ENCODE data around the gene RING1.

DNA sequence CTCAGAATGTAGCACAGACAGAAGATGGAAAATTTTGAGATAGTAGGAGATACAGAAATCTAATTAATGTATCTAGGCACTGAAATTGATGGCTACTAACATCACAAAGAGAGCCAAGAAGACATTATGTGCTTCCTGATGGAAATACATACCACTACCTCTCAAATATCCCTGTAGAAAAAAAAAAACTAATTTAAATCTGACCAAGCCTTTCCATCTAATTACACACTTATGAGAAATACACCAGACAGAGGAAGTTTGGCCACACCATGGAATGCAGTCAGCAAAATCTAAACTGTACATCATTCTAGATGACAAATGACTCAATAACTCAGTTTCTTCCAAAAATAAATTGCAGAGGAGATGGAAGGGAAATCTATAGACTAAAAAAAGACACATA, 44.5 kb downstream of the RING1 start:
- TF ChIP-seq ZNF274 (IDR thresholded peaks at IDR 0.05; ENCODE audit: insufficient read depth, insufficient read length): no peak
- no peak for TF ChIP-seq GATAD2B (conservative IDR thresholded peaks at IDR 0.05; ENCODE audit: low read depth)
- no peak for TF ChIP-seq ETV6 (conservative IDR thresholded peaks at IDR 0.05 in 1 of 2, IDR thresholded peaks at IDR 0.05 in 1 of 2; ENCODE audit: borderline replicate concordance in 1 of 2, low read depth in 1 of 2)
- TF ChIP-seq, protein P1, sequence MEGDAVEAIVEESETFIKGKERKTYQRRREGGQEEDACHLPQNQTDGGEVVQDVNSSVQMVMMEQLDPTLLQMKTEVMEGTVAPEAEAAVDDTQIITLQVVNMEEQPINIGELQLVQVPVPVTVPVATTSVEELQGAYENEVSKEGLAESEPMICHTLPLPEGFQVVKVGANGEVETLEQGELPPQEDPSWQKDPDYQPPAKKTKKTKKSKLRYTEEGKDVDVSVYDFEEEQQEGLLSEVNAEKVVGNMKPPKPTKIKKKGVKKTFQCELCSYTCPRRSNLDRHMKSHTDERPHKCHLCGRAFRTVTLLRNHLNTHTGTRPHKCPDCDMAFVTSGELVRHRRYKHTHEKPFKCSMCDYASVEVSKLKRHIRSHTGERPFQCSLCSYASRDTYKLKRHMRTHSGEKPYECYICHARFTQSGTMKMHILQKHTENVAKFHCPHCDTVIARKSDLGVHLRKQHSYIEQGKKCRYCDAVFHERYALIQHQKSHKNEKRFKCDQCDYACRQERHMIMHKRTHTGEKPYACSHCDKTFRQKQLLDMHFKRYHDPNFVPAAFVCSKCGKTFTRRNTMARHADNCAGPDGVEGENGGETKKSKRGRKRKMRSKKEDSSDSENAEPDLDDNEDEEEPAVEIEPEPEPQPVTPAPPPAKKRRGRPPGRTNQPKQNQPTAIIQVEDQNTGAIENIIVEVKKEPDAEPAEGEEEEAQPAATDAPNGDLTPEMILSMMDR (IDR thresholded peaks at IDR 0.05 in 2 of 3, conservative IDR thresholded peaks at IDR 0.05 in 1 of 3; ENCODE audit: control insufficient read depth in 2 of 3, extremely low read depth in 1 of 3, insufficient read depth in 1 of 3, low read depth in 3 of 3, low read length in 3 of 3): no peak
- TF ChIP-seq POLR2AphosphoS5 (IDR thresholded peaks at IDR 0.05; ENCODE audit: low read length): no peak
- no peak for TF ChIP-seq RAD21 (IDR thresholded peaks at IDR 0.05; ENCODE audit: insufficient read depth, low read depth, low read length)
- TF ChIP-seq WRNIP1 (IDR thresholded peaks at IDR 0.05; ENCODE audit: borderline replicate concordance, low read depth, low read length): no peak
- TF ChIP-seq FOXK2 (IDR thresholded peaks at IDR 0.05): no peak
- TF ChIP-seq MYC (IDR thresholded peaks at IDR 0.05; ENCODE audit: insufficient read depth, insufficient read length, insufficient replicate concordance, low read length, severe bottlenecking): no peak
- no peak for TF ChIP-seq POLR2A (IDR thresholded peaks at IDR 0.05; ENCODE audit: low read depth, low read length)
- no peak for TF ChIP-seq ZNF384 (IDR thresholded peaks at IDR 0.05; ENCODE audit: borderline replicate concordance, low read depth, low read length)
- TF ChIP-seq, protein P2, sequence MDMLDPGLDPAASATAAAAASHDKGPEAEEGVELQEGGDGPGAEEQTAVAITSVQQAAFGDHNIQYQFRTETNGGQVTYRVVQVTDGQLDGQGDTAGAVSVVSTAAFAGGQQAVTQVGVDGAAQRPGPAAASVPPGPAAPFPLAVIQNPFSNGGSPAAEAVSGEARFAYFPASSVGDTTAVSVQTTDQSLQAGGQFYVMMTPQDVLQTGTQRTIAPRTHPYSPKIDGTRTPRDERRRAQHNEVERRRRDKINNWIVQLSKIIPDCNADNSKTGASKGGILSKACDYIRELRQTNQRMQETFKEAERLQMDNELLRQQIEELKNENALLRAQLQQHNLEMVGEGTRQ (IDR thresholded peaks at IDR 0.05; ENCODE audit: borderline replicate concordance, low read depth, low read length): no peak
- TF ChIP-seq SMAD1 (IDR thresholded peaks at IDR 0.05; ENCODE audit: low read depth, partially characterized antibody): no peak
